Heart left ventricle (tissue), 16 donors: ENCODE measurements around the gene RPIA. TPM values are rescaled to one million over a fixed set of nuclear protein-coding genes. Genes with fewer than 3 reads are reported as not detected.

Experiments used
- ATAC-seq, 4 donors: fragments of 200-7000 bp; cut with Tn5 transposase; one replicate each; pipeline ENCODE4 v1.9.1; 2020 to 2022; ENCODE audit warnings: moderate library complexity in 4 of 4, mild to moderate bottlenecking in 3 of 4, moderate number of reproducible peaks in 1 of 4
- DNase-seq, 5 donors: peaks; one replicate each; pipeline ENCODE4 v3.0.0-alpha.2; 2020
- H3K27ac ChIP-seq, 12 donors: fragments of 200-600 bp; sonication (generic) in 4 of 12; one replicate each; pipeline versions ENCODE4 v1.5.0 to v1.8.0; 2016 to 2022; ENCODE audit warnings: mild to moderate bottlenecking in 2 of 12
- H3K27me3 ChIP-seq, 9 donors: fragments of 200-600 bp; sonication (generic) in 2 of 9; one replicate each; pipeline versions ENCODE4 v1.5.1 to v1.8.0; 2016 to 2022; ENCODE audit warnings: mild to moderate bottlenecking in 3 of 9
- H3K36me3 ChIP-seq, 9 donors: fragments of 200-600 bp; sonication (generic) in 2 of 9; one replicate each; pipeline versions ENCODE4 v1.5.0 to v1.8.0; 2018 to 2022; ENCODE audit warnings: mild to moderate bottlenecking in 2 of 9
- H3K4me1 ChIP-seq, 12 donors: fragments of 200-600 bp; sonication (generic) in 4 of 12; one replicate each; pipeline versions ENCODE4 v1.5.0 to v1.8.0; 2016 to 2022; ENCODE audit warnings: mild to moderate bottlenecking in 3 of 12
- H3K4me3 ChIP-seq, 12 donors: fragments of 200-600 bp; sonication (generic) in 4 of 12; one replicate each; pipeline versions ENCODE4 v1.5.0 to v1.8.0; 2017 to 2022; ENCODE audit warnings: mild to moderate bottlenecking in 9 of 12, moderate library complexity in 4 of 12
- H3K9me3 ChIP-seq, 12 donors: fragments of 200-600 bp; sonication (generic) in 4 of 12; one replicate each; pipeline versions ENCODE4 v1.5.0 to v1.8.0; 2016 to 2022; ENCODE audit warnings: mild to moderate bottlenecking in 1 of 12
- CTCF ChIP-seq, 12 donors: fragments of 200-600 bp; sonication (generic) in 4 of 12; IDR thresholded peaks; one replicate each; pipeline versions ENCODE4 v1.5.0 to v1.8.0; 2018 to 2022; ENCODE audit warnings: antibody characterized with exemption in 12 of 12, mild to moderate bottlenecking in 5 of 12
- POLR2A ChIP-seq, 2 donors: fragments of 450-650 bp; IDR thresholded peaks; one replicate each; pipeline ENCODE4 v1.6.1; 2017; ENCODE audit warnings: antibody characterized with exemption in 2 of 2, mild to moderate bottlenecking in 2 of 2, moderate library complexity in 2 of 2
- WGBS, 4 donors: extraction: QIAGEN DNeasy Blood & Tissue Kit in 2 of 4; methylation state at CpG; one replicate each; pipeline versions ENCODE4 v1.1.5 to v1.1.7; 2013 to 2018; 5-methylcytosine and 5-hydroxymethylcytosine counted together
- intact Hi-C, 10 donors: fragments of 100-400 bp; cut with DNase I; formaldehyde crosslinking; loops; one replicate each; pipeline versions ENCODE4 v1.11.1 to v1.14.2; 2022
- polyA plus RNA-seq, 2 donors: library from polyadenylated mRNA; stranded (reverse); fragments of 200-250 nt; gene quantifications; one replicate each; pipeline ENCODE4 v1.2.3, GENCODE V29; 2013
- total RNA-seq, 9 donors: library from RNA; depleted of rRNA in 2 of 9; stranded (reverse); fragments of >200 nt in 2 of 9; fragmentation: NEBNext Ultra II Directional in 3 of 9; extraction: Animal tissue kit (Norgen Biotek cat#: 25700) in 3 of 9; gene quantifications; one replicate each; pipeline versions ENCODE4 v1.1.0 to v1.2.4, GENCODE V29; 2016 to 2023
- donor health status: ischemic (EF 13 %, LVEDD 7.1; RV severe dilation, severe dysfunction).
- donor health status: healthy with polysubstance abuse.
- donor health status: DM: no; HTN: yes; CAD: no.
- donor health status: DM: no; HTN: no; CAD: no.
- donor health status: ischemic (EF 25% LVEDD 6.9; RV normal size, moderate dysfunction).
- donor health status: ischemic (EF 25% LVEDD 5.7; RV mildly dilated, moderate dysfunction).
- donor health status: healthy.
- donor health status: DM: yes; HTN: yes; CAD: no.
- donor health status: ischemic (EF 35%, LVEDD 5.7; RV mildly dilated, moderate dysfunction).
- donor health status: nonischemic (EF 11% LVEDD 7.7; RV severe dilation, severe dysfunction).
- donor health status: DM: yes; HTN: yes; CAD: no.
- donor health status: PGD.
- donor health status: ischemic (EF 29% LVEDD 5.4; RV normal size, mild dysfunction).
- donor health status: nonischemic (EF 23%, LVEDD 6.1; RV moderate dilation, normal function).

The RPIA gene
- total and polyA plus RNA-seq, 11 donors = 4.1 to 15.4 (median 12.6) TPM

GRCh38 chr2:88658881-88659537, 32.5 kb upstream of the RPIA start:
- no peaks in the 10 kb centered on the region for H3K9me3 ChIP-seq
- ATAC-seq (peak; percentile 40 to 87 (median 78)), DNase-seq (peak in 1 of 5 donors; percentile 40)
- TF ChIP-seq CTCF (IDR thresholded peaks at IDR 0.05) (no peak), POLR2A (IDR thresholded peaks at IDR 0.05) (no peak)
- H3K4me3 ChIP-seq = peak overlapping the region in 7 of 12 donors; percentile 4 to 37 (median 25)
- H3K27ac ChIP-seq = peak overlapping the region; percentile 68 to 87 (median 79)
- no peaks in the 10 kb centered on the region for H3K36me3 ChIP-seq
- intact Hi-C loops = loop anchor here in 2 of 10 donors (1.0 to 2.0 kb wide), 3 partner anchors 32 to 58 kb away; partner anchors contain the start of gene EIF2AK3 (in 2 of the 2)
- H3K27me3 ChIP-seq = no peaks in the 10 kb centered on the region
- 36 to 65% (median 52%) methylated on average over 4 of the region's 4 CpGs for WGBS, 4 donors
- H3K4me1 ChIP-seq = peaks cover 0 to 34% (median 22%) of the 10 kb centered on the region in 12 donors

- TF ChIP-seq POLR2A (IDR thresholded peaks at IDR 0.05) (peak in 1 of 2 donors; percentile 28), CTCF (IDR thresholded peaks at IDR 0.05) (no peak)
- peak overlapping the region; percentile 68 to 87 (median 79) for H3K27ac ChIP-seq
- H3K36me3 ChIP-seq = no peaks in the 10 kb centered on the region
- WGBS, 4 donors = 7 to 40% (median 16%) methylated on average over 4 of the region's 4 CpGs
- peaks cover 0 to 34% (median 22%) of the 10 kb centered on the region in 12 donors for H3K4me1 ChIP-seq
- no peaks in the 10 kb centered on the region for H3K9me3 ChIP-seq
- H3K27me3 ChIP-seq = no peaks in the 10 kb centered on the region
- peak overlapping the region in 7 of 12 donors; percentile 4 to 37 (median 25) for H3K4me3 ChIP-seq
- intact Hi-C loops = loop anchor here in 2 of 10 donors (1.0 to 2.0 kb wide), 3 partner anchors 32 to 59 kb away; partner anchors contain the start of gene EIF2AK3 (in 2 of the 2)
- ATAC-seq = peak; percentile 75 to 91 (median 84)
- peak in 3 of 5 donors; percentile 40 to 63 (median 56) for DNase-seq
Measured at GRCh38 chr2:88659538-88659915, 31.9 kb upstream of the RPIA start.

GRCh38 chr2:88660622-88661021, 30.9 kb upstream of the RPIA start:
- no peaks in the 10 kb centered on the region for H3K36me3 ChIP-seq
- H3K27me3 ChIP-seq = no peaks in the 10 kb centered on the region
- TF ChIP-seq CTCF (IDR thresholded peaks at IDR 0.05) = no peak
- TF ChIP-seq POLR2A (IDR thresholded peaks at IDR 0.05) = no peak
- peak overlapping the region in 3 of 12 donors; percentile 74 to 87 (median 85) for H3K27ac ChIP-seq
- no peak for ATAC-seq
- intact Hi-C loops = loop anchor here in 1 of 10 donors (5.0 kb wide), 1 partner anchor 33 kb away; the partner anchor contains the start of gene EIF2AK3
- no peak for DNase-seq
- H3K4me3 ChIP-seq = no peak overlapping the region
- no peaks in the 10 kb centered on the region for H3K9me3 ChIP-seq
- 82 to 96% (median 89%) methylated on average over 1 of the region's 1 CpG for whole genome bisulfite sequencing, 4 donors
- peaks cover 0 to 34% (median 22%) of the 10 kb centered on the region in 12 donors for H3K4me1 ChIP-seq

- Histone ChIP-seq H3K9me3 (no peaks in the 10 kb centered on the region), H3K27ac (no peak overlapping the region), H3K27me3 (no peaks in the 10 kb centered on the region), H3K4me1 (peaks cover 0 to 7% (median 0%) of the 10 kb centered on the region in 12 donors), H3K4me3 (no peak overlapping the region), H3K36me3 (no peaks in the 10 kb centered on the region)
- DNase-seq = no peak
- intact Hi-C loops = loop anchor here in 2 of 10 donors (5.0 kb wide), 1 partner anchor 34 kb away; no protein-coding TSS in a partner anchor
- WGBS, 4 donors = 86 to 98% (median 93%) methylated on average over 3 to 4 of the region's 4 CpGs
- ATAC-seq = peak in 1 of 4 donors; percentile 23
- TF ChIP-seq POLR2A (IDR thresholded peaks at IDR 0.05) = no peak
- TF ChIP-seq CTCF (IDR thresholded peaks at IDR 0.05) = no peak
Measured at GRCh38 chr2:88666576-88666975, 24.9 kb upstream of the RPIA start.
